Immature natural killer cell (primary cell): Measurements from ENCODE around the gene KLC4. TPM values are rescaled to one million over a fixed set of nuclear protein-coding genes. Genes with fewer than 3 reads are reported as not detected.

ENCODE experiments used
- DNase-seq, 3 donors: peaks; one replicate each; pipeline ENCODE4 v3.0.0; 2022; ENCODE audit warnings: mixed read lengths in 1 of 3
- H3K27ac Mint-ChIP-seq, 6 donors: one replicate each; pipeline ENCODE4 v1.8.0; 2020; ENCODE audit warnings: mixed read lengths in 6 of 6, mild to moderate bottlenecking in 5 of 6, inconsistent platforms in 4 of 6, moderate library complexity in 3 of 6
- H3K27me3 Mint-ChIP-seq, 3 donors: one replicate each; pipeline ENCODE4 v1.8.0; 2020 to 2021; ENCODE audit warnings: low read depth in 3 of 3, mild to moderate bottlenecking in 3 of 3, mixed read lengths in 3 of 3, moderate library complexity in 3 of 3, inconsistent platforms in 1 of 3
- H3K36me3 Mint-ChIP-seq, 3 donors: one replicate each; pipeline ENCODE4 v1.8.0; 2020; ENCODE audit warnings: mixed read lengths in 3 of 3, inconsistent platforms in 2 of 3, mild to moderate bottlenecking in 2 of 3
- H3K4me1 Mint-ChIP-seq, 2 donors: one replicate each; pipeline ENCODE4 v1.8.0; 2020; ENCODE audit warnings: inconsistent platforms in 2 of 2, mild to moderate bottlenecking in 2 of 2, mixed read lengths in 2 of 2, moderate library complexity in 1 of 2
- H3K4me3 Mint-ChIP-seq, 5 donors: one replicate each; pipeline ENCODE4 v1.8.0; 2020; ENCODE audit warnings: mild to moderate bottlenecking in 5 of 5, mixed read lengths in 5 of 5, inconsistent platforms in 3 of 5, moderate library complexity in 3 of 5
- H3K9me3 Mint-ChIP-seq, 6 donors: one replicate each; pipeline ENCODE4 v1.8.0; 2020; ENCODE audit warnings: mild to moderate bottlenecking in 6 of 6, mixed read lengths in 6 of 6, inconsistent platforms in 4 of 6, moderate library complexity in 3 of 6
- polyA plus RNA-seq, 3 donors: library from polyadenylated mRNA; unstranded; fragments of 300-500 nt; fragmentation: Illumina TruSeq; gene quantifications; one replicate each; pipeline ENCODE4 v1.2.3, GENCODE V29; 2021

The KLC4 gene
- 10 to 100 TPM in 2 of 3 donors, 1 to 10 TPM in 1; 9.1 to 14.4 (median 11.0) TPM for polyA plus RNA-seq

- Mint-ChIP-seq H3K36me3 (peaks cover 4 to 15% (median 15%) of the 10 kb centered on the region in 3 donors), H3K27me3 (peaks cover 0 to 5% (median 0%) of the 10 kb centered on the region in 3 donors), H3K4me1 (peaks cover 40 to 48% of the 10 kb centered on the region in 2 donors), H3K9me3 (no peaks in the 10 kb centered on the region), H3K27ac (peak within 1 kb of the TSS; percentile 98 to 100 (median 99)), H3K4me3 (peak within 1 kb of the TSS; percentile 95 to 99 (median 98))
- peak; percentile 96 to 97 (median 96) for DNase-seq
Measured at GRCh38 chr6:43059168-43060033, at the start of gene KLC4, which contains the start of gene MRPL2. KLC4 (plus strand) TSS chr6:43059631; CDS start chr6:43061336, 1,705 bp downstream. MRPL2 (minus strand) TSS chr6:43059434; CDS start chr6:43059381, 53 bp downstream.

- Mint-ChIP-seq H3K4me1 (peaks cover 37 to 45% of the 10 kb centered on the region in 2 donors), H3K4me3 (peak overlapping the region in 1 of 5 donors; percentile 97), H3K36me3 (peaks cover 0 to 20% (median 8%) of the 10 kb centered on the region in 3 donors), H3K9me3 (no peaks in the 10 kb centered on the region), H3K27me3 (peaks cover 0 to 8% (median 4%) of the 10 kb centered on the region in 3 donors), H3K27ac (peak overlapping the region in 3 of 6 donors; percentile 27 to 55 (median 43))
- DNase-seq = no peak
Measured at GRCh38 chr6:43011207-43011606, 48.2 kb upstream of the KLC4 start.

GRCh38 chr6:43012364-43012763, 47.1 kb upstream of the KLC4 start:
- Mint-ChIP-seq H3K27ac (peak overlapping the region in 5 of 6 donors; percentile 71 to 97 (median 86)), H3K27me3 (peaks cover 0 to 8% (median 4%) of the 10 kb centered on the region in 3 donors), H3K4me3 (peak overlapping the region; percentile 90 to 99 (median 93)), H3K36me3 (peaks cover 0 to 19% (median 6%) of the 10 kb centered on the region in 3 donors), H3K9me3 (no peaks in the 10 kb centered on the region), H3K4me1 (peaks cover 43 to 48% of the 10 kb centered on the region in 2 donors)
- no peak for DNase-seq

- H3K4me1 Mint-ChIP-seq = peaks cover 48 to 56% of the 10 kb centered on the region in 2 donors
- H3K27me3 Mint-ChIP-seq = peaks cover 0 to 8% (median 4%) of the 10 kb centered on the region in 3 donors
- H3K9me3 Mint-ChIP-seq = no peaks in the 10 kb centered on the region
- H3K36me3 Mint-ChIP-seq = peaks cover 0 to 19% (median 4%) of the 10 kb centered on the region in 3 donors
- H3K27ac Mint-ChIP-seq = peak overlapping the region; percentile 79 to 97 (median 87)
- DNase-seq = no peak
- peak overlapping the region; percentile 90 to 99 (median 93) for H3K4me3 Mint-ChIP-seq
Measured at GRCh38 chr6:43013097-43013842, 46.2 kb upstream of the KLC4 start.

DNA sequence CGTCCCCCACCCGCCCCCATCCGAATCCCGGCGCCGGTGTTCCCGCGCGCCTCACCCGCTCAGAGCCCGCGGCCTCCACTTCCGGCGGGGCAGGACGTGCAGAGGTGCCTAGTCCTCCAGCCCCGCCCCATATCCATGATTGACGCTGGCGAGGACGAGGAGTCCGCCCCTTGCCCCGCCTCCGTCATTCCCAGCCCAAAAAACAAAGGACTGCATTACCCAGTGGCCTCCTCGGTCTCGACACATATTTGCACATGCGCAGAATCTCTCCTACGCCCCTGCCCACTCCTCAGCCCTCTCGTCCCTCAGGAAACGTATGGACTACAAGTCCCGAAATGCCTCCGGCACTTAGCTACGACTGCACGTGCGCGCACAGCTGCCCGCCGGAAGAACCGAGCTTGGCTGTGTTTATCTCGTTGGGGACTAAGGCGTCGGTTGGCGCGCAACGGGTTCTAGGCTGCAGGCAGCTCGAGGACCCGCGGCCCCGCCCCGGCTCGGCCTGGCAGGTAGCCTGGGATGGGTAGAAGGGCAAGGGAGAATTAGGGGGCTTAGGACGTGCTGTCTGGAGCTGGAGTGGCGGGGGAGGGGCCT, 45.5 kb upstream of the KLC4 start, which contains the start of the genes KLHDC3 and MEA1:
KLHDC3 (plus strand) TSS at position 407 of the 591 bp plus-strand sequence. CDS start 2,944 bp downstream, outside the sequence.
MEA1 (minus strand) TSS at position 104 of the 591 bp plus-strand sequence. CDS start 133 bp downstream, outside the sequence.
- DNase-seq = peak; percentile 97 to 98 (median 98)
- Mint-ChIP-seq H3K27me3 (peaks cover 0 to 8% (median 4%) of the 10 kb centered on the region in 3 donors), H3K36me3 (peaks cover 0 to 23% (median 8%) of the 10 kb centered on the region in 3 donors), H3K9me3 (no peaks in the 10 kb centered on the region), H3K4me1 (peaks cover 48 to 59% of the 10 kb centered on the region in 2 donors), H3K4me3 (peak within 1 kb of the TSS; percentile 90 to 99 (median 93)), H3K27ac (peak within 1 kb of the TSS; percentile 79 to 97 (median 88))

GRCh38 chr6:43014434-43014909, 45.0 kb upstream of the KLC4 start:
- Mint-ChIP-seq H3K27me3 (peaks cover 0 to 8% (median 4%) of the 10 kb centered on the region in 3 donors), H3K27ac (peak overlapping the region; percentile 76 to 97 (median 88)), H3K36me3 (peaks cover 0 to 26% (median 8%) of the 10 kb centered on the region in 3 donors), H3K4me3 (peak overlapping the region; percentile 90 to 99 (median 93)), H3K9me3 (no peaks in the 10 kb centered on the region), H3K4me1 (peaks cover 48 to 59% of the 10 kb centered on the region in 2 donors)
- DNase-seq = no peak

DNA sequence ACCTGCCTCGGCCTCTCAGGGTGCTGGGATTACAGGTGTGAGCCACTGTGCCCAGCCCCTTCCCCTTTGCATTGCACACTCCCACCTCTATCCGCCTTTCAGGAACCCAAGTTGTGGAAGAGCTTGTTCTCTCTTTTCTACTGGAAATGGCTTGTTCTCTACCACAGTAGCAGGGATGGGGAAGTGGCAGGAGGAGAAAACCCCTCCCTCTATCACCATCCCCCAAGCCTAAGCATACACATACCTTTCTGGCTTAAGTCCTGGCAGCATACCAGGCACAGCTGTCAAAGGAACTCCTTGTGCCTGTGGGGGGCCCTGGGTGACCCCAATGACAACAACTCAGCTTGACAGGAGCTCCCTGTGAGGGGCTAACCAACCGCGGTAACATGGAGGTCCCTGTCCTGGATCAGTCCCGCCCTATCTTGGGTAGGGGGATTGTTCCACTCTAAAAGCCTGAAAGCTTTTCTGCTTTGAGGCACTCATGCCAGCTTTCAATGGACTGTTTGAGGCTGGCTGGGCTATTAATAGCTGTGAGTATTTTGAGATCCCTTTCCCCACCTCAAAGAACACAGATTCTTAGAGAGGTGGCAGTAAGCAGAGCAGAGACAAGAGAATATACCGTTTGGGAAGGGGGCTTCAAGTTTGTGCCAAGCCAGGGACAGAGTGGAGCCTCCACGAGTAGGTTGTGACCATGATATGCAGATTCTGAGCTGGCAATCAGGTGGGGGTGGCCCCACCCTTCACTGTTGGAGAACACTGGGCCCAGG, 43.1 kb upstream of the KLC4 start:
- H3K4me3 Mint-ChIP-seq = peak overlapping the region; percentile 32 to 69 (median 46)
- peaks cover 54 to 58% of the 10 kb centered on the region in 2 donors for H3K4me1 Mint-ChIP-seq
- H3K27ac Mint-ChIP-seq = peak overlapping the region in 3 of 6 donors; percentile 39 to 65 (median 62)
- DNase-seq = no peak
- peaks cover 0 to 16% (median 4%) of the 10 kb centered on the region in 3 donors for H3K36me3 Mint-ChIP-seq
- no peaks in the 10 kb centered on the region for H3K9me3 Mint-ChIP-seq
- H3K27me3 Mint-ChIP-seq = peaks cover 0 to 7% (median 4%) of the 10 kb centered on the region in 3 donors

- Mint-ChIP-seq H3K4me1 (peaks cover 56 to 57% of the 10 kb centered on the region in 2 donors), H3K9me3 (no peaks in the 10 kb centered on the region), H3K4me3 (no peak overlapping the region), H3K36me3 (peaks cover 0 to 16% (median 4%) of the 10 kb centered on the region in 3 donors), H3K27me3 (peaks cover 0 to 7% (median 4%) of the 10 kb centered on the region in 3 donors), H3K27ac (no peak overlapping the region)
- no peak for DNase-seq
Measured at GRCh38 chr6:43016943-43017334, 42.5 kb upstream of the KLC4 start.

DNA sequence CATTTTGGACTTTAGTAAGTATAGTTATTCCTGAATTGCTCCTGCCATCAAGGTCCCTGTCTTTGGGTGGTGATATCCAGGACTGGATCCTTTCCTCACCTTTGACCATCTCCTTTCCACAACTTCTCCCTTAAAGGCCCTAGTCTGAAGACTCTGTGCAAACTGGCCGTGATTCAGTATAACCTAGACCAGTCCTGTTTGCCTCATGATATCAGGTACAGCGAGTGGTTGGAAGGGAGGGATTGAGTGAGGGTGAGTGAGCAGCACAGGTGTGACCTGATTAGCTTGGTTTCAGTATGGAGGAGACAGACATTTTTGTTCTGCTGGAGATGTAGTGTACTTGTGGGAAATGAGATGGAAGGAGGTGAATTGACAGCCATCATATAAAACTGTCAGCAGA, 40.3 kb upstream of the KLC4 start:
- peaks cover 2 to 17% (median 6%) of the 10 kb centered on the region in 3 donors for H3K36me3 Mint-ChIP-seq
- no peak overlapping the region for H3K27ac Mint-ChIP-seq
- no peak for DNase-seq
- H3K9me3 Mint-ChIP-seq = no peaks in the 10 kb centered on the region
- peak overlapping the region in 2 of 5 donors; percentile 56 to 57 for H3K4me3 Mint-ChIP-seq
- peaks cover 0 to 2% (median 0%) of the 10 kb centered on the region in 3 donors for H3K27me3 Mint-ChIP-seq
- H3K4me1 Mint-ChIP-seq = peaks cover 42 to 46% of the 10 kb centered on the region in 2 donors

GRCh38 chr6:43020052-43020705, 39.3 kb upstream of the KLC4 start:
- peak overlapping the region; percentile 58 to 99 (median 74) for H3K4me3 Mint-ChIP-seq
- H3K9me3 Mint-ChIP-seq = no peaks in the 10 kb centered on the region
- peaks cover 41 to 42% of the 10 kb centered on the region in 2 donors for H3K4me1 Mint-ChIP-seq

DNA sequence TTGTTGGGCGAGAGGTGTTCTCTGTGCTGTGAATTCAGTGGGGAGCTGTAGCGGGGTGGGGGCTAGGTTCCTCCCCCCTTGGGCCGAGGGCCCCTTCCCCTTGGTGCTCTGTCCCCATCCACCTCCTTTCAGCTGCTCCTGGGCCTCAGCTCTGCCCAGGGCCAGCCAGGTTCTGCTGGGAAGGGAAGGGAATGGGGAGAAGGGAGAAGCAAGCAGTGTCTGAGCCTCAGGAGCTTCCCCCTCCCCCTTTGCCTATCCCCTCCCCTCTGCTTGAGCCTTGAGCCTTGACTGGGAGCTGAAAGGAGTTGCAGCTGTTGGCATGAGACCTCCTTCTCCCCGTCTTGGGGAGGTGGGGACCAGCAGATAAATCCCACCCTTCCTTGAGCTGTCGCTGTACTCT, 38.6 kb upstream of the KLC4 start:
- H3K4me1 Mint-ChIP-seq = peaks cover 38 to 39% of the 10 kb centered on the region in 2 donors
- H3K4me3 Mint-ChIP-seq = peak overlapping the region; percentile 82 to 99 (median 97)
- H3K27me3 Mint-ChIP-seq = peaks cover 0 to 2% (median 0%) of the 10 kb centered on the region in 3 donors
- H3K9me3 Mint-ChIP-seq = no peaks in the 10 kb centered on the region
- no peak for DNase-seq
- H3K36me3 Mint-ChIP-seq = peaks cover 8 to 28% (median 13%) of the 10 kb centered on the region in 3 donors
- H3K27ac Mint-ChIP-seq = peak overlapping the region; percentile 69 to 88 (median 82)

More at GRCh38 chr6:43020052-43020705, 39.3 kb upstream of the KLC4 start:
- no peak for DNase-seq
- Mint-ChIP-seq H3K27me3 (peaks cover 0 to 2% (median 0%) of the 10 kb centered on the region in 3 donors), H3K36me3 (peaks cover 6 to 27% (median 11%) of the 10 kb centered on the region in 3 donors), H3K27ac (peak overlapping the region in 5 of 6 donors; percentile 30 to 80 (median 69))
